Measurements from ENCODE around the gene ZG16.
A peak's percentile ranks its signal among the peaks of the same experiment; 100 is the strongest.

ZG16 gene

DNA sequence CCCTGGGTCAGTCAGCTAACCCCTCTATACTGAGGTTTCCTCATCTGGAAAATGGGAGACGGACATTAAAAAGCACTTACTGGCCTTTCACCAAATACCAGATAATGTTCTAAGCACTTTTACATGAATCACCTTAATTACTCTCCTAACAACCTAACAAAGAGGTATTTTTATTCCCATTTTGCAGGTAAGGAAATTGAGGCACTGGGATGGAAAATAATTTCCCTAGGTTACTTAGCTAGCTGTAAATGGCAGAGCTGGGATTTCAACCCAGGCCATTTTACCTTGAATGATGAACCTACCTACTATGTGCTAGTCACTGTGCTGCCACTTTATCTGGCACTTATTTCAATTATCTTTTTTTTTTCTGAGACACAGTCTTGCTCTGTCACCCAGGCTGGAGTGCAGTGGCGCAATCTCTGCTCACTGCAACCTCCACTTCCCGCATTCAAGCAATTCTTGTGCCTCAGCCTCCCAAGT is 16.2 kb downstream of the ZG16 start:
- no peak for DNase-seq (ENCODE audit: extremely low read depth, low read depth)
- TF ChIP-seq, protein P1, sequence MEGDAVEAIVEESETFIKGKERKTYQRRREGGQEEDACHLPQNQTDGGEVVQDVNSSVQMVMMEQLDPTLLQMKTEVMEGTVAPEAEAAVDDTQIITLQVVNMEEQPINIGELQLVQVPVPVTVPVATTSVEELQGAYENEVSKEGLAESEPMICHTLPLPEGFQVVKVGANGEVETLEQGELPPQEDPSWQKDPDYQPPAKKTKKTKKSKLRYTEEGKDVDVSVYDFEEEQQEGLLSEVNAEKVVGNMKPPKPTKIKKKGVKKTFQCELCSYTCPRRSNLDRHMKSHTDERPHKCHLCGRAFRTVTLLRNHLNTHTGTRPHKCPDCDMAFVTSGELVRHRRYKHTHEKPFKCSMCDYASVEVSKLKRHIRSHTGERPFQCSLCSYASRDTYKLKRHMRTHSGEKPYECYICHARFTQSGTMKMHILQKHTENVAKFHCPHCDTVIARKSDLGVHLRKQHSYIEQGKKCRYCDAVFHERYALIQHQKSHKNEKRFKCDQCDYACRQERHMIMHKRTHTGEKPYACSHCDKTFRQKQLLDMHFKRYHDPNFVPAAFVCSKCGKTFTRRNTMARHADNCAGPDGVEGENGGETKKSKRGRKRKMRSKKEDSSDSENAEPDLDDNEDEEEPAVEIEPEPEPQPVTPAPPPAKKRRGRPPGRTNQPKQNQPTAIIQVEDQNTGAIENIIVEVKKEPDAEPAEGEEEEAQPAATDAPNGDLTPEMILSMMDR (IDR thresholded peaks at IDR 0.05; ENCODE audit: low read depth, low read length): no peak

DNA sequence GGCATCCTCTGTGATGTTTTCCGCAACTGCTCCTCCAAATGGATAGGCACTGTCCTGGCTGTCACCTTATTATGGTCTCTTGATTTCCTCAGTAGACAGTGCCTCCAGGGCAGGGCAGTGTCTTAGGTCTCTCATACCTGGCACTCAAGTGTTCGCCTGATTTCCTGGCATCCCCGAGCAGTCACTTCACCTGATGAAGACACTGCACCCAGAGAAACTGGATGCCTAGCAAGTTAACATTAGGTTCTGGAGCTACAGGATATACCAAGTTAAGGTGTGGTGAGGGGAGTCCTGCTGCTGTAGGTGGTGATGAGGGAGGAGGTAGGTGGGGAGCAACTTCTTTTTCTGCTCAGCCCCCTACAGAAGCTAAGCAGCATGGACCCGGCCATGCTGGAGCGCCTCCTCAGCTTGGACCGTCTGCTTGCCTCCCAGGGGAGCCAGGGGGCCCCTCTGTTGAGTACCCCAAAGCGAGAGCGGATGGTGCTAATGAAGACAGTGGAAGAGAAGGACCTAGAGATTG is 24.4 kb downstream of the ZG16 start:
- TF ChIP-seq, protein P1 (IDR thresholded peaks at IDR 0.05; ENCODE audit: low read depth, low read length): no peak
- no peak for DNase-seq (ENCODE audit: extremely low read depth, low read depth)

DNA sequence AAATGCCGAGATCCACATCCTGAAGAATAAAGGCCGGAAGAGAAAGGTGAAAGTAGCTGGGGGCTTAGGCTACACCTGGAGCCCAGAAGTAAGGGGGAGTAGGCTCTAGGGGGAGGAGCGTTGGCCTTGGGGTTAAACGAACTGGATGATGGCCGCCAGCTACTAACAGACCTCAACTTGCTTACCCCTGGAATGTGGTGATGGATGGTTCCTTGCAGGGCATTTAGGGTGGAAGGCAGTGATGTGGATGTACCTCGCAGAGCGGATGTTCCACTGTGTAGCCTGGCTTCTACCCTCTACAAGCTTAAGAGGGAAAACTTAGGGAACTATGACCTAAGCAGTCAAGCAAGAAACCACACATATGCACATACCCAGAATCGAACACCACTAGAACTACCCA is 26.0 kb downstream of the ZG16 start:
- TF ChIP-seq, protein P1 (IDR thresholded peaks at IDR 0.05; ENCODE audit: low read depth, low read length): no peak
- DNase-seq (ENCODE audit: extremely low read depth, low read depth): no peak

DNA sequence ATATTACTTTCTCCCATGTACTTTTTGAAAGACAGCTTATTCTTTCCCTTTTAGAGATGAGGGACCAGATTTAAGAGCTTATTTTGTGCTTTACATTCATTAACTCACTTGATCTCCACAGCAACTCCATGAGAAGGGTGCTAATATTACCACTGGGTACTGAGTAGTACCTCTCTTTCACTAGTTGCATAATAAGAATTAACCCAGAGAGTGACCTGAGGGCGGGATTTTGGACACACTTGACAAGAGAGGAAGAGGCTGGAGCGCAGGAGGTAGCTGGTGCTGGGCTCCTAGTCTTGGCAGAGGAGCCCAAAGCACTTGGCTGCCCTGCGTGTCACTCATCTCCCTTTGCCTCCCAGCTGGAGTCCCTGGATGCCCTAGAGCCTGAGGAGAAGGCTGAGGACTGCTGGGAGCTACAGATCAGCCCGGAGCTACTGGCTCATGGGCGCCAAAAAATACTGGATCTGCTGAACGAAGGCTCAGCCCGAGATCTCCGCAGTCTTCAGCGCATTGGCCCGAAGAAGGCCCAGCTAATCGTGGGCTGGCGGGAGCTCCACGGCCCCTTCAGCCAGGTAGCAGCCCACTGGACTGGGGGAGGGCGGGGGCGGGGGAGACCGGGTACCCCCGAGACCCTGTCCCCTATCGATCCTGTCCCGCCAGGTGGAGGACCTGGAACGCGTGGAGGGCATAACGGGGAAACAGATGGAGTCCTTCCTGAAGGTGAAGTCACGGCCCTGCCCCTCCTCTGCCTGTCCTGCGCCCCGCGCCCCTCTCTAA is 26.6 kb downstream of the ZG16 start:
- TF ChIP-seq, protein P1 (IDR thresholded peaks at IDR 0.05; ENCODE audit: low read depth, low read length): no peak
- no peak for DNase-seq (ENCODE audit: extremely low read depth, low read depth)

DNA sequence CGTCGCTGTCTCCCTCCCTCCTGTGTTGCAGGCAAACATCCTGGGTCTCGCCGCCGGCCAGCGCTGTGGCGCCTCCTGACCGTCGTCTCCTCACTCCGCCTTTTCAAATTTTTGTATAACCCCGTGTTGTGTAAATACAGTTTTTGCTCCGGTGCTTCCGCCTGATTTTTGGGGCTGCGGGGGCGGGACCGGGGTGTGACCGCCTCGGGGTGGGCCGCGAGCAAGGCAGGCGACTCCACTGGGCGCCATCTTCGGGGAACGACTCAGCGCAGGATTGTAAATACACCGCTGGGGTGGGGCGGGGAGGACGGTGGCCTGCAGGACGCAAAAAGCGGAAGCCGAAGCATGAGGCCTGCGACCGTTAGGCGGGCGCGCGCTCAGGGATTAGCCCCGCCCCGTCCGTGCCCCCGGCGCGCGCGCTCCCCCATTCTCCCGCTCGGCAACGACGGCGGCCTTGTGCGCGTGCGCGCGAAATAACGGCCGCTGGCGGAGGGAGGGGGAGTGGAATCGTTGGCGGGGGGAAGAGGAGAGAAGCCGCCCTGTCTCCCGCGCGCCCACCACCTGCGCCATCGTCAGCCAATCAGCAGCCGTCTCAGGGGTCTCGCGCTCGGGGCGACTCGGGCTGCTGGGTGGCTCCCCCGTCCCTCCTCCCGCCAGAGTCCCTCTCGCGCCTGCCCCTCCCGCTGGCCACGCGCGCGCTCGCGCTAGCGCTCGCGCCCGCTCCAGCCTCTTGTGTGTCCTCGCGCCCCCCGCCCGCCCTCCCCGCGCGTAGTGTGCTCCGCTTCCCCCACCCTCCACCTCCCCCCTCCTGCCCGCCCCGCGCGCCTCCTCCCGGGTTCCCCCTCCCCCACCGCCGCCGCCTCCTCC is 27.4 kb downstream of the ZG16 start:
- peak; percentile 95 for DNase-seq (ENCODE audit: extremely low read depth, low read depth)
- TF ChIP-seq, protein P1 (IDR thresholded peaks at IDR 0.05; ENCODE audit: low read depth, low read length): no peak; the same call in 1 of the 2 replicates

DNA sequence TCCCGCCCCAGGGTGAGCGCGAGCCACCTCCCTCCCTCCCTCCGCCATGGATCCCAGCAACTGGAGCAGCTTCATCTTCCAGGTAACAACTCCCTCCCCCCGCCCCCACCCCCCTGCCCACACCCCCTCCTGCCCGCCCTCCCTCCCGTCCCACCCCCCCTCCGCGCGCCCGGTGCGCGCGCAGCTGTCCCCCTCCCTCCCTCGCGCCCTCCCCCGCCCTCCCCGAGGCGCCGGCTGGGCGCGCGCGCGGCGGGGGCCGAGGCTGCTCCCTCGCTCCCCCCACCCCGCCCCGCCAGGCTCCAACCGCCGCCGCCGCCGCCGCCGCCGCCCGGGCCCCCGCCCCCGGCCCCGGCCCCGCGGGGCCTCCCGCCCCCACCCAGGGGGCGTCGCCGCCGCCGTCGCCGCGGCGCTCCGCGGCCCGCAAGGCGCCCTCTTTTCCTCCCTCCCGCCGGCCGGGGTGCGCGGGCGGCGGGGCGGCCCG is 28.1 kb downstream of the ZG16 start, which contains the start of gene MAZ:
MAZ (plus strand) TSS at position 431 of the 481 bp plus-strand sequence. CDS start 173 bp downstream, outside the sequence.
- no peak for DNase-seq (ENCODE audit: extremely low read depth, low read depth)
- TF ChIP-seq, protein P1 (IDR thresholded peaks at IDR 0.05; ENCODE audit: low read depth, low read length): no peak

Measured in AG09319 (cell line).